Measurements from ENCODE around the gene VRK1. TPM values are rescaled to one million over a fixed set of nuclear protein-coding genes. Genes with fewer than 3 reads are reported as not detected.

VRK1 gene
- total RNA-seq, 8 experiments from 2014 or later: 6.8 to 52.5 (median 28.2) TPM

DNA sequence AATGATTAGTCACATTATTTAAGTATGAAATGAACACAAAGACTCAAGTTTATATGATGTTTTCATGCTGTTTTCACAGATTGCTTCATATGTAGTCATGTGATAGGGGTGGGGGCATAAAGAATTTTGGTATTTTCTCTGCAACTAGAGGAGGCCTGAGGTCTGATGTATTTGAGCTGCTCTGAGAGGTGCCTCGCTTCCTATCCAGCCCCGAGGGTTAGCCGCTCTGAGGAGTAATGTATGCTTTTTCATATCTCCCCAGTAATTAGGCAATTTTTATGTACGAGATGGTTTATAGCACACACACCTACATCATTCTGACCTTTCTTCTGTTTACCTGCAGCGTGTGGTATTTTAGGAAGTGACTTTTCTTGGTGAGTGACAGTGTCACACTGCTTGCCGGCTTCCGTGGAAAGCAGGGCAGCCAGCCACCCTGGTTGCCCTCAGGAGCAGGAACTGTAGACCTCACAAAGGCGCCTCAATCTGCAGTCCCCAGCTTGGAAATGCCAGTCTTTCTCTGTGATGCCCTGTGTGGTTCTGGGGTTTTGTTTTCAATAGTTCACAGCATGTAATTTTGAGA, 106.4 kb downstream of the VRK1 start:
- Histone ChIP-seq H3K4me3 (no peak overlapping the region), H3K4me1 (replicated peaks in 1 of 2) (no peaks in the 10 kb centered on the region), H3K27ac (no peak overlapping the region)
- ATAC-seq (replicated peaks in 6 of 8): no peak
- 95 to 100% (median 98%) methylated on average over 2 to 4 of the region's 8 CpGs; no CpG with 5 or more reads in 6 of the 10 experiments for WGBS, 10 experiments
- in situ Hi-C loops (cut with MboI; ENCODE audit: low pct_unique_long_range_greater_than_20kb in 2 of 9, low sequenced_read_pairs in 9 of 9, unreplicated experiment in 9 of 9): no loop called here

DNA sequence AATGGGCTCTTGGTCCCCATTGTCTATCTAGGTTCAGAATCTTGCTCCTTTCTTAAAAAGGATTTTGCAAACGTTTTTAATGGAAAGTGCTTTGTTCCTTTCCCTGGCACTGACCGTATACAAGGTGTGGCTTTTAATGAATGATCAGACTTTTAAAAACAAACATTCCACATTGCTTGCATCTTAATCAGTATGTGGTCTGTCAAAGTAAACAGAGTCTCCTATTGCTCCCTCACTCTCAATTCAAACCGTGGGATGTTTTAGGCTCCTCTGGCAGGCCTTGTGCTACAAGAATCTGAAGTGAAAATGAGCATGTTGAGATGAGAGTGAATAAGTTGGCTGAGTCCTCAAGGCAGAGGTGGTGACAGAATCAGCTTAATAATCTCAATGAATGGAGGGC, 107.0 kb downstream of the VRK1 start:
- ATAC-seq (replicated peaks in 6 of 8): no peak
- no peak overlapping the region for H3K27ac ChIP-seq
- in situ Hi-C loops (cut with MboI; ENCODE audit: low pct_unique_long_range_greater_than_20kb in 2 of 9, low sequenced_read_pairs in 9 of 9, unreplicated experiment in 9 of 9): no loop called here
- no peaks in the 10 kb centered on the region for H3K4me1 ChIP-seq (replicated peaks in 1 of 2)
- no peak overlapping the region for H3K4me3 ChIP-seq
- 43 to 100% (median 62%) methylated on average over 1 to 3 of the region's 3 CpGs; no CpG with 5 or more reads in 2 of the 10 experiments for WGBS, 10 experiments

DNA sequence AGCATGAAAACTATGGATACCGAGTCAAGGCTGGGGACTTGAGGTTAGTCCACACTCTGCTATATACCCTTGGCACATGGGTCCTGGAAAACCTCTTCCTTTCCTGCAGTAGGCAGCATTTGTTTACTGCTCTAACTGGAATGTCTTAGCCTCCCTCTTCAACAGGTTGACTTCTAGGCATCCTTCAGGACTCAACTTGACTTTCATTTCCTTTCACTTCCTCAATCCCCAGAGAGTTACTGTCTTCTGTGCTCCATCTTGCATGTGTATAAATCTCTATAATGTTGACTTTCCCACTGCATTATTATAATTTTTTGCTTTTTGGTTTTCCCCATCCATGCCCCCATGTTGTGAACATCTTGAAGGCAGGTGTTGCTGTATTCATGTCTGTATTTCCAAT, 107.9 kb downstream of the VRK1 start:
- ATAC-seq (replicated peaks in 6 of 8): no peak
- Histone ChIP-seq H3K27ac (no peak overlapping the region), H3K4me3 (no peak overlapping the region), H3K4me1 (replicated peaks in 1 of 2) (no peaks in the 10 kb centered on the region)
- in situ Hi-C loops (cut with MboI; ENCODE audit: low pct_unique_long_range_greater_than_20kb in 2 of 9, low sequenced_read_pairs in 9 of 9, unreplicated experiment in 9 of 9): no loop called here
- 90 to 100% (median 100%) methylated on average over 1 of the region's 1 CpG; no CpG with 5 or more reads in 3 of the 10 experiments for WGBS, 10 experiments

DNA sequence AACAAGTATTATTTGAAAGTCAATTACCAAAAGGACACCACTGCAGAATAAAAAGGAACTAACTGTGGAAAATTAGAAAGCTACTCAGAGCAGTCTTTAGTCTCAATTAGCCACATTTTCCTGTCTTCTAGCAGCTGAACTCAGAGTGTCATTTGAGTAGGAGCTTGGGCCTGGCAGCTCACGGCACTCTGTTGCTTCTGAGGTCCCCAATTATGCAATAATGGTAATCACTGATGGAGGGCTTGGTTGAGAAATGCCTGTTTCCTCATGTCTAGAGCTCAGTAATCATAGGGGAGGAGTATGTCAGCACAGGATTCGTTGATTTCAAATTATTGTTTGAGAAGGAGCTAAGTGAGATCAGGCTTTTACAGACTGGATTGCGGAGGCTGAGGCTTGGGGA, 108.6 kb downstream of the VRK1 start:
- WGBS, 10 experiments: 33 to 100% (median 86%) methylated on average over 1 to 3 of the region's 3 CpGs; no CpG with 5 or more reads in 2 of the 10 experiments
- Histone ChIP-seq H3K27ac (no peak overlapping the region), H3K4me1 (replicated peaks in 1 of 2) (no peaks in the 10 kb centered on the region), H3K4me3 (no peak overlapping the region)
- in situ Hi-C loops (cut with MboI; ENCODE audit: low pct_unique_long_range_greater_than_20kb in 2 of 9, low sequenced_read_pairs in 9 of 9, unreplicated experiment in 9 of 9): no loop called here
- ATAC-seq (replicated peaks in 6 of 8): peak in 2 of 8 experiments; percentile 87 to 96

DNA sequence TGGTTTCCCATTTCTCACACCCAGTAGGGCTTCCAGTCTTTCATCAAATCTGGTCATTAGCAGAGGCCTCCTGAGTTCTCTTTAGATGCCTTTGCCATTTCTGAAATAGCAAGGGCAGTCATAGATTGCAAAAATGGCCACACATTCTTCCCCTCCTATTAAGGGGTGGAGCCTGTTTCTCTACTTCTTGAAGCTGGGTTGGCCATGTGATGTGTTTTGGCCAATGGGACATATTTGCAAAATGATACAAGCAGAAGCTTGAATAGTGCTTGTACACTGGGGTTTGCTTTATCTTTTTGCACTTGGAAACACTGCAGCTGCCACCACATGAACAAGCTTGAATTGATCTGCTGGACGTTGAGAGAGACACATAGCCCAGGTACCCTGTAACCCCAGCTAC, 109.3 kb downstream of the VRK1 start:
- ATAC-seq (replicated peaks in 6 of 8): peak in 2 of 8 experiments; percentile 17 to 23
- no peak overlapping the region for H3K4me3 ChIP-seq
- no peaks in the 10 kb centered on the region for H3K4me1 ChIP-seq (replicated peaks in 1 of 2)
- 57 to 100% (median 82%) methylated on average over 1 of the region's 1 CpG; no CpG with 5 or more reads in 6 of the 10 experiments for WGBS, 10 experiments
- no peak overlapping the region for H3K27ac ChIP-seq
- in situ Hi-C loops (cut with MboI; ENCODE audit: low pct_unique_long_range_greater_than_20kb in 2 of 9, low sequenced_read_pairs in 9 of 9, unreplicated experiment in 9 of 9): no loop called here

DNA sequence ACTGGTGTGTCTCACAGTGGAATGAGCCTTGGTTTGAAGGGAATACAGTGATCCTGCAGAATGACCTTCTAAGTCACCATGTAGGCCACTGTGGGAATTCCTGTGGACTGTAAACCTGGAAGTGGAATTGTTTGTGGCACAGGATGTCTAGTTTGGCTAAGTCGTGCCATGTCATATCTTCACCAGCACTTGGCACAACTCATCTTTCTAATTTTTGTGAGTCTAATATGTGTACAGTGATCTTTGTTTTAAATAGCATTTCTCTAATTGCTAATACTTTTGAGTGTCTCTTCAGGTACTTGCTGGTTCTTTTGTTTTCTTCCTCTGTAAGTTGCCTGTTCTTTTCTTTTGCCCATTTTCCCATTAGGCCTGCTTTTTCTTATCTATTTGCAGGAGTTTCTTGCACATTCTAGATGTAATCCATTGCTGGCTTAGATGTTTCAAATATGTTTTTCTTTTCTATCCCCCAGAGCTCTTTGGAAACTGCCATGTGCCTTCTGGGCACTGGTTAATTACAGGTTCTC, 112.7 kb downstream of the VRK1 start:
- no peak for ATAC-seq (replicated peaks in 6 of 8)
- in situ Hi-C loops (cut with MboI; ENCODE audit: low pct_unique_long_range_greater_than_20kb in 2 of 9, low sequenced_read_pairs in 9 of 9, unreplicated experiment in 9 of 9): no loop called here
- no peak overlapping the region for H3K4me3 ChIP-seq
- 83 to 100% (median 96%) methylated on average over 1 of the region's 1 CpG; no CpG with 5 or more reads in 2 of the 10 experiments for WGBS, 10 experiments
- no peaks in the 10 kb centered on the region for H3K4me1 ChIP-seq (replicated peaks in 1 of 2)
- H3K27ac ChIP-seq: no peak overlapping the region

DNA sequence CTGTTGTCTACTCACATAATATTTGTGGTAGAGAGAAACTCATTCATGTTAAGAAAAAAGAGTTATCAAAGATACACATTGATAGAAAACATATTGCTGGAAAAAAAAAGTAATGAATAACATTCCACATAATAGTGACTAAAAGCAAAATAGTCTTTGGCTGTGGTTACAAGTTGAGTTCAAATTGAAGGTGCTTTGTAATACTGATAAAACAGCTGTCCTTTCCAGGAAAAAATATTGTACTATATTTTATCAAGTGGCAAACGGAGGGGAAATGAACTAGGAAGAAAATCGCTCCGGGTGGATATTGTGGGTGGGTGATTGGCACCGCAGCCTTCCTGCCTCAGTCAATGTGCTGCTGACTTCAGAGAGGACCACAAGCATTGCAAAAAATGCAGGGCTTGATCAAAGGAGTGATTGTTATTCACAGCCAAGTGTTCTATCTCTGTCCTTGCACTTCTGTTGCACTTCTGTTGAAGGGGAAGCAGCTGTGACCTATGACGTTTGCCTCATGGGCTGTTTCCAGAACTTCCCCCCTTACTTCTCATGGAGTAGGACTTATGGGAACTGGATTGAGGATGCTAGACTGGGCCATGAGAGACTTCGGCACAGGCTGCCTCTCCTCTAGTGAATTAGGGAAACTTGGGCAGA, 114.4 kb downstream of the VRK1 start:
- H3K4me1 ChIP-seq (replicated peaks in 1 of 2): no peaks in the 10 kb centered on the region
- 0 to 92% (median 49%) methylated on average over 1 to 6 of the region's 6 CpGs; no CpG with 5 or more reads in 1 of the 10 experiments for WGBS, 10 experiments
- ATAC-seq (replicated peaks in 6 of 8): no peak
- in situ Hi-C loops (cut with MboI; ENCODE audit: low pct_unique_long_range_greater_than_20kb in 2 of 9, low sequenced_read_pairs in 9 of 9, unreplicated experiment in 9 of 9): no loop called here
- H3K27ac ChIP-seq: no peak overlapping the region
- no peak overlapping the region for H3K4me3 ChIP-seq

DNA sequence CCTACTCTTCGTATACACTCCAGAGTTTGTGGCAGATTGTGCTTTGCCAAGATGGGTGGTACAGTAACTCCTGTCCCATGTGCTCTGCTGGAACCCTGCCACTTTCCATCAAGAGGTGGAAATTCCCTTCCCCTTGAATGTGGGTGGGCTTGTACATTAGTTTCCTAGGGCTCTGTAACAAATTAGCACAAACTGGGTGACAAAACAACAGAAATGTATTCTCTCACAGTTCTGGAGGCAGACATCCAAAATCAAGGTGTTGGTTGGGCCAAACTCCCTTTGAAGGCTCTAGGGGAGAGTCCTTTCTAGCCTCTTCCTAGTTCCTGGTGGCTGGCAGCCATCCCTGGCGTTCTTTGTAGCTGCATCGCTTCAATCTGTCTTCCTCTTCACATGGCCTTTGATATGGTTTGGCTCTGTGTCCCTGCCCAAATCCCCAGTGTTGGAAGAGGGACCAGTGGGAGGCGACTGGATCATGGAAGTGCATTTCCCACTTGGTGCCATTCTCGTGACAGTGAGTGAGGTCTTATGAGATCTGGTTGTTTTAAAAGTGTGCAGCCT, 117.5 kb downstream of the VRK1 start:
- in situ Hi-C loops (cut with MboI; ENCODE audit: low pct_unique_long_range_greater_than_20kb in 2 of 9, low sequenced_read_pairs in 9 of 9, unreplicated experiment in 9 of 9): no loop called here
- Histone ChIP-seq H3K4me3 (no peak overlapping the region), H3K4me1 (replicated peaks in 1 of 2) (peaks cover 10% of the 10 kb centered on the region in 2 donors), H3K27ac (no peak overlapping the region)
- WGBS, 10 experiments: 13 to 100% (median 92%) methylated on average over 1 to 4 of the region's 5 CpGs; no CpG with 5 or more reads in 3 of the 10 experiments
- peak in 1 of 8 experiments; percentile 35 for ATAC-seq (replicated peaks in 6 of 8)

DNA sequence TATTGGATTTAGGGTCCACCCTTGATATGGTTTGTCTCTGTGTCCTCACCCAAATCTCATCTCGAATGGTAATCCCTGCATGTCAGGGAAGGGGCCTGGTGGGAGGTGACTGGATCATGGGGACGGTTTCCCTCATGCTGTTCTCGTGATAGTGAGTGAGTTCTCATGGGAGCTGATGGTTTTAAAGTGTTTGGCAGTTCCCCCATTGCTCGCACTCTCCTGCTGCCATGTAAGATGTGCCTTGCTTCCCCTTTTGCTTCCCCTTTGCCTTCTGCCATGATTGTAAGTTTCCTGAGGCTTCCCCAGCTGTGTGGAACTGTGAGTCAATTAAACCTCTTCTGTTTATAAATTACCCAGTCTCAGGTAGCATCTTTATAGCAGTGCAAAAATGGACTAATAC, 118.3 kb downstream of the VRK1 start:
- 82 to 100% (median 100%) methylated on average over 1 to 4 of the region's 4 CpGs; no CpG with 5 or more reads in 5 of the 10 experiments for WGBS, 10 experiments
- Histone ChIP-seq H3K4me3 (no peak overlapping the region), H3K27ac (no peak overlapping the region), H3K4me1 (replicated peaks in 1 of 2) (peaks cover 10% of the 10 kb centered on the region in 2 donors)
- in situ Hi-C loops (cut with MboI; ENCODE audit: low pct_unique_long_range_greater_than_20kb in 2 of 9, low sequenced_read_pairs in 9 of 9, unreplicated experiment in 9 of 9): no loop called here
- ATAC-seq (replicated peaks in 6 of 8): no peak

DNA sequence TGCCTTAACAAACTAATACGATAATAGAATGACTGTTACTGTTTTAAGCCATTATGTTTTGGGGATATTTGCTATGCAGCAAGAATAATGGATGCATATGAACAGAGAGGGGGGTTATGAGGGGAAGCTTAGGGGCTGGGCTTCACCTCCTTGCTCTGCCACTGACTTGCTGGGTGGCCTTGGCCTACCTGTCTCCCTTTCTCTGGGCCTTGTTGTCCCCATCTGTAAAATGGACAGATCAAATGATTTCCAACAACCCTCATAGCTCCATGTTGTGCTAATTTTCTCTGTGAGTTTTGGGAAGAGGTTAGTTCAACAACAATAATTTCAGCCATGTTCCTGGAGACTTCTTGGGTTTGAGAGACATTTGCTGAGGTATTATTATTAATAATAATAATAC, 119.6 kb downstream of the VRK1 start:
- in situ Hi-C loops (cut with MboI; ENCODE audit: low pct_unique_long_range_greater_than_20kb in 2 of 9, low sequenced_read_pairs in 9 of 9, unreplicated experiment in 9 of 9): no loop called here
- Histone ChIP-seq H3K27ac (no peak overlapping the region), H3K4me1 (replicated peaks in 1 of 2) (peaks cover 10% of the 10 kb centered on the region in 2 donors), H3K4me3 (no peak overlapping the region)
- WGBS, 10 experiments: 100% methylated on average over 1 of the region's 1 CpG; no CpG with 5 or more reads in 7 of the 10 experiments
- no peak for ATAC-seq (replicated peaks in 6 of 8)

DNA sequence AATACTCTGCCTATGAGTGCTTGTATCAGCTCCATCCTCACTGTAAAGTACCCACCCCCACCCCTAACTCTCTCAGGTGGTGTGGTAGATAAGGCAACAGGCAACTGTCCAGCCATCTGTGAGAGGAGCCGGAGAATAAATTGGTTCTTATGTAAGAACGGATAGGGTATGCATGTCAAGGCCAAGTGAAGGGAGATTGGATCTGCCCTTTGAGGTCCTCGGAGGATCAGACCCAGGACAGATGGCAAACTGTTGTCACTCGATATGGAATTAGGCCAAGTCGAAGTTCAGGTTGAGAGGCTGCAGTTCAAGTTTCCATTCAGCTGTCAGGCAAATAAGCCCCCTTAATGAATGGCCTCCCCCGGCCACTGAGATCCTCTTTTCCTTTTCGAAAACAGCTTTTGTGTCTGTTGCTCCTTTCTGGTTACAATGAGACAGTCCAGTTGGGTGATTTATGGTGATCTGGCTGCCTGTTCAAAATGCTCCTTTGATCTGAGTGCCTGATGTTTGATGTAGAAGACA, 120.3 kb downstream of the VRK1 start:
- Histone ChIP-seq H3K4me1 (replicated peaks in 1 of 2) (peaks cover 10% of the 10 kb centered on the region in 2 donors), H3K27ac (no peak overlapping the region), H3K4me3 (no peak overlapping the region)
- peak in 5 of 8 experiments; percentile 40 to 77 (median 48) for ATAC-seq (replicated peaks in 6 of 8)
- WGBS, 10 experiments: 0 to 80% (median 20%) methylated on average over 1 to 5 of the region's 7 CpGs; no CpG with 5 or more reads in 2 of the 10 experiments
- in situ Hi-C loops (cut with MboI; ENCODE audit: low pct_unique_long_range_greater_than_20kb in 2 of 9, low sequenced_read_pairs in 9 of 9, unreplicated experiment in 9 of 9): no loop called here

DNA sequence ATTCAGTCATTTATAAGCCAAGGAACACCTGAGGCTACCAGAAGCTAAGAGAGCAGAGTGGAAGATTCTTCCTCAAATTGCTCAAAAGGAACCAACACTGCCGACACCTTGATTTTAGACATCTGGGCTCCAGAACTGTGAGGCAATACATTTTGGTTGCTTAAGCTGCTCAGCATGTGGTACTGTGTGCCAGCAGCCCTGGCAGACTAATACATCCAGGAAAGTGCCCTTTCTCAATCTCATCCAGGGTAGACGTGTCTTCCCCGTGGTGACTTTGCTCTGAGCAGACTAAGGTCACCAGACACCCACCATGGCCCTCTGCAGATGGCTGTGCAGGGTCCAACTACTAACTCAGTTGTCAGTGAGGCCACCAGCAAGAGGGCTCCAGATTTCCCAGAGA, 122.8 kb downstream of the VRK1 start:
- WGBS, 10 experiments: 50 to 100% (median 100%) methylated on average over 1 to 2 of the region's 3 CpGs; no CpG with 5 or more reads in 5 of the 10 experiments
- ATAC-seq (replicated peaks in 6 of 8): no peak
- H3K27ac ChIP-seq: no peak overlapping the region
- H3K4me1 ChIP-seq (replicated peaks in 1 of 2): peaks cover 12 to 13% of the 10 kb centered on the region in 2 donors
- no peak overlapping the region for H3K4me3 ChIP-seq
- in situ Hi-C loops (cut with MboI; ENCODE audit: low pct_unique_long_range_greater_than_20kb in 2 of 9, low sequenced_read_pairs in 9 of 9, unreplicated experiment in 9 of 9): no loop called here

DNA sequence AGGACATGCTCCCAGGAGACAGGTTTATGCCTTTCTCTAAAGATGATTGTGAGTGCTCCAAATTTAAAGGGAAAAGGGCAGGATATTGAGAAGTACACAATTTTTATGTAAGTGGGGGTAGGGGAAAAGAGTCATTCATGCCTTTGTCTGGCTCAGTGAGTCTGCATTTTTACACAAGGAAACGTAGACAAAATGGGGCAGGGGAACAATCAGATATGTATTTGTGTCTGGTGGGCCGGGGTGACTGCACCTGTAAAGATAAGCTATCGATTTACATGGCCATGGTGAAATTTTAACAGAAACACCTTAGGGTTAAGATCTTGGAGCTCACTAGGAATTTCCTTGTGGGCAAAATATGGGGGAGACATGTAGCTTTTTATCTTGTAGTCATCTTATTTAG, 123.6 kb downstream of the VRK1 start:
- WGBS, 10 experiments: 38 to 100% (median 87%) methylated on average over 1 to 3 of the region's 3 CpGs; no CpG with 5 or more reads in 1 of the 10 experiments
- ATAC-seq (replicated peaks in 6 of 8): no peak
- Histone ChIP-seq H3K4me3 (no peak overlapping the region), H3K27ac (no peak overlapping the region), H3K4me1 (replicated peaks in 1 of 2) (peaks cover 18 to 19% of the 10 kb centered on the region in 2 donors)
- in situ Hi-C loops (cut with MboI; ENCODE audit: low pct_unique_long_range_greater_than_20kb in 2 of 9, low sequenced_read_pairs in 9 of 9, unreplicated experiment in 9 of 9): no loop called here
